Measurements from ENCODE around the gene SS18L1.

The SS18L1 gene

GRCh38 chr20:62231292-62231691, 87.7 kb downstream of the SS18L1 start:
- Mint-ChIP-seq H3K27ac (ENCODE audit: low read depth) (no peak overlapping the region), H3K36me3 (ENCODE audit: insufficient read depth) (no peaks in the 10 kb centered on the region), H3K27me3 (peaks cover 9% of the 10 kb centered on the region), H3K9me3 (no peaks in the 10 kb centered on the region), H3K4me1 (no peaks in the 10 kb centered on the region), H3K4me3 (no peak overlapping the region)
- ATAC-seq (replicated peaks; ENCODE audit: extremely low read depth, poor library complexity, severe bottlenecking) (no peak), DNase-seq (ENCODE audit: low spot score in 2 of 2) (no peak)
